Trophoblast cell (in vitro differentiated cells and primary cell): Measurements from ENCODE around the gene LCP2.

Experiments
- DNase-seq, 2 donors: peaks; one replicate each; pipeline ENCODE4 v3.0.0-alpha.2; 2016
- H2AFZ ChIP-seq: 2 replicates; pipeline ENCODE4 v1.6.1; 2013; ENCODE audit warnings: low read length, moderate library complexity, mild to moderate bottlenecking; ENCODE audit not compliant: insufficient read depth, poor library complexity
- H2AK5ac ChIP-seq: 2 replicates; pipeline ENCODE4 v1.6.1; 2013; ENCODE audit warnings: mild to moderate bottlenecking, low read length
- H2BK120ac ChIP-seq: 2 replicates; pipeline ENCODE4 v1.6.1; 2013; ENCODE audit warnings: low read length, mild to moderate bottlenecking, moderate library complexity; ENCODE audit not compliant: insufficient read depth, poor library complexity
- H2BK12ac ChIP-seq: 2 replicates; pipeline ENCODE4 v1.6.1; 2013; ENCODE audit warnings: mild to moderate bottlenecking, low read length, moderate library complexity
- H2BK5ac ChIP-seq: 2 replicates; pipeline ENCODE4 v1.6.1; 2013; ENCODE audit warnings: low read length, low read depth, moderate library complexity, mild to moderate bottlenecking; ENCODE audit not compliant: poor library complexity
- H3K14ac ChIP-seq: 2 replicates; pipeline ENCODE4 v1.6.1; 2013; ENCODE audit warnings: mild to moderate bottlenecking, low read length
- H3K18ac ChIP-seq: 2 replicates; pipeline ENCODE4 v1.6.1; 2013; ENCODE audit warnings: mild to moderate bottlenecking, low read length
- H3K23ac ChIP-seq: 2 replicates; pipeline ENCODE4 v1.6.1; 2013; ENCODE audit warnings: low read length
- H3K27ac ChIP-seq: 2 replicates; pipeline ENCODE4 v1.5.1; 2013; ENCODE audit warnings: low read depth, mild to moderate bottlenecking, inconsistent platforms, low read length, moderate library complexity
- H3K27me3 ChIP-seq: 2 replicates; pipeline ENCODE4 v1.6.1; 2013; ENCODE audit warnings: inconsistent platforms, mild to moderate bottlenecking, low read length, moderate library complexity; ENCODE audit not compliant: insufficient read depth
- H3K36me3 ChIP-seq, 2 experiments: 1 replicate in 1 of 2; 2 replicates in 1 of 2; pipeline ENCODE4 v1.6.1; 2013; ENCODE audit warnings: low read length in 2 of 2, mild to moderate bottlenecking in 2 of 2, moderate library complexity in 1 of 2; ENCODE audit not compliant: insufficient read depth in 2 of 2, control insufficient read depth in 1 of 2
- H3K4ac ChIP-seq: 2 replicates; pipeline ENCODE4 v1.6.1; 2013; ENCODE audit warnings: low read depth, mild to moderate bottlenecking, low read length, moderate library complexity
- H3K4me1 ChIP-seq, 2 experiments: 1 replicate in 1 of 2; 2 replicates in 1 of 2; pipeline ENCODE4 v1.6.1; 2013; ENCODE audit warnings: low read length in 2 of 2, mild to moderate bottlenecking in 2 of 2, moderate library complexity in 1 of 2; ENCODE audit not compliant: insufficient read depth in 2 of 2, control insufficient read depth in 1 of 2
- H3K4me2 ChIP-seq: 2 replicates; pipeline ENCODE4 v1.6.1; 2013; ENCODE audit warnings: inconsistent platforms, mild to moderate bottlenecking, low read length, moderate library complexity
- H3K4me3 ChIP-seq: 2 replicates; pipeline ENCODE4 v1.5.1; 2013; ENCODE audit warnings: mild to moderate bottlenecking, low read depth, low read length, inconsistent platforms
- H3K79me1 ChIP-seq: one replicate; pipeline ENCODE4 v1.6.1; 2013; ENCODE audit warnings: low read length
- H3K79me2 ChIP-seq: 2 replicates; pipeline ENCODE4 v1.6.1; 2013; ENCODE audit warnings: low read length, mild to moderate bottlenecking; ENCODE audit not compliant: control insufficient read depth, insufficient read depth, poor library complexity
- H3K9ac ChIP-seq: 2 replicates; pipeline ENCODE4 v1.6.1; 2013; ENCODE audit warnings: mild to moderate bottlenecking, low read length
- H3K9me3 ChIP-seq: 2 replicates; pipeline ENCODE4 v1.6.1; 2013; ENCODE audit warnings: low read depth, mild to moderate bottlenecking, control low read depth, inconsistent platforms, low read length; ENCODE audit not compliant: insufficient read depth
- H4K12ac ChIP-seq: 2 replicates; pipeline ENCODE4 v1.6.1; 2013; ENCODE audit warnings: low read depth, mild to moderate bottlenecking, low read length, moderate library complexity
- H4K8ac ChIP-seq: 2 replicates; pipeline ENCODE4 v1.6.1; 2013; ENCODE audit warnings: low read depth, mild to moderate bottlenecking, low read length, moderate library complexity
- H4K91ac ChIP-seq: one replicate; pipeline ENCODE4 v1.6.1; 2013; ENCODE audit warnings: low read depth, mild to moderate bottlenecking, low read length, moderate library complexity
- WGBS: extraction: QIAGEN DNeasy Blood & Tissue Kit; methylation state at CpG from one replicate; pipeline ENCODE4 v1.1.7; 2013; ENCODE audit warnings: missing lambda C conversion rate; ENCODE audit not compliant: insufficient read length, insufficient coverage; ENCODE audit errors: extremely low coverage; 5-methylcytosine and 5-hydroxymethylcytosine counted together

Gene LCP2

GRCh38 chr5:170333161-170333910, 35.8 kb upstream of the LCP2 start:
- no peak overlapping the region for H4K8ac ChIP-seq

GRCh38 chr5:170332058-170332457, 34.5 kb upstream of the LCP2 start:
- no peaks in the 10 kb centered on the region for H3K27me3 ChIP-seq
- no peak overlapping the region for H3K14ac ChIP-seq
- no peak overlapping the region for H3K9ac ChIP-seq
- H3K36me3 ChIP-seq = no peaks in the 10 kb centered on the region
- peak overlapping the region; percentile 2 for H4K91ac ChIP-seq
- H3K79me2 ChIP-seq = no peaks in the 10 kb centered on the region
- H3K4me2 ChIP-seq = no peak overlapping the region
- no peak overlapping the region for H3K23ac ChIP-seq
- no peaks in the 10 kb centered on the region for H3K79me1 ChIP-seq
- DNase-seq = no peak
- H2BK120ac ChIP-seq = no peak overlapping the region
- no peak overlapping the region for H3K4me3 ChIP-seq
- no peak overlapping the region for H3K18ac ChIP-seq
- no peak overlapping the region for H4K8ac ChIP-seq
- peaks cover 2% of the 10 kb centered on the region for H3K9me3 ChIP-seq
- no CpG with 5 or more reads among the region's 5 CpGs for WGBS
- no peak overlapping the region for H3K27ac ChIP-seq
- no peak overlapping the region for H2BK5ac ChIP-seq
- peaks cover 0 to 9% of the 10 kb centered on the region in 2 experiments for H3K4me1 ChIP-seq
- H3K4ac ChIP-seq = no peak overlapping the region
- no peak overlapping the region for H2AK5ac ChIP-seq
- H4K12ac ChIP-seq = no peak overlapping the region
- no peak overlapping the region for H2BK12ac ChIP-seq
- H2AFZ ChIP-seq = no peak overlapping the region

More at GRCh38 chr5:170333161-170333910, 35.8 kb upstream of the LCP2 start:
- no peaks in the 10 kb centered on the region for H3K79me1 ChIP-seq
- H3K27ac ChIP-seq = no peak overlapping the region
- DNase-seq = peak; percentile 10 to 17
- H3K4me1 ChIP-seq = peaks cover 0 to 9% of the 10 kb centered on the region in 2 experiments
- H2BK120ac ChIP-seq = no peak overlapping the region
- no peaks in the 10 kb centered on the region for H3K27me3 ChIP-seq
- no peak overlapping the region for H3K14ac ChIP-seq
- H3K4me3 ChIP-seq = no peak overlapping the region
- no peak overlapping the region for H3K18ac ChIP-seq
- H3K9ac ChIP-seq = no peak overlapping the region
- H3K23ac ChIP-seq = no peak overlapping the region
- H2AFZ ChIP-seq = no peak overlapping the region
- no peak overlapping the region for H3K4me2 ChIP-seq
- H2BK5ac ChIP-seq = no peak overlapping the region
- H2AK5ac ChIP-seq = no peak overlapping the region
- peak overlapping the region; percentile 13 for H2BK12ac ChIP-seq
- no CpG with 5 or more reads among the region's 11 CpGs for WGBS
- no peaks in the 10 kb centered on the region for H3K36me3 ChIP-seq
- H4K91ac ChIP-seq = no peak overlapping the region
- no peak overlapping the region for H3K4ac ChIP-seq
- no peaks in the 10 kb centered on the region for H3K79me2 ChIP-seq
- H4K12ac ChIP-seq = no peak overlapping the region
- H3K9me3 ChIP-seq = peaks cover 2% of the 10 kb centered on the region

DNA sequence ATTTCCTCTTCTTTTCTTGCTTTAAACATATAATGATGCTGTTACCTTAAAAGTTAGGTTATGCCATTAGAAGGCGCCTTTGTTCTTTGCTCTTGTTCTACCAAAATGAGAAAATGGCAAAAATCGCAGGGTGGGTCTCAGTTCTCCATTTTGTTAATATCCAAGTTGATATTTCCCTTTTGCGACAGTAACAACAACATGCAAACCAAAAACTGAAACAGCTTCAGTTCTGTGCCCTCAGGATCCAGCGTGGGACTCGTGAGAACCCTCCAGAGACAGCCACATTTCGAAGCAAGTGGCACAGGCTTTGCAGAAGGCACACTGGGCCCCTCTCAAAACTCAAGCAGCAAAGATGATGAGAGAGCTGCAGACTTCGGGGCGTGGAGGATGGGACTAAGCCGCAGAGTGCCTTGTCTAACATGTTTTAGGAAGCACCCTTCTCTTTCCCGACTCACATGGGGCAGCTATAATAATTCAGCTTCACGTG, 33.0 kb upstream of the LCP2 start:
- Histone ChIP-seq H3K36me3 (no peaks in the 10 kb centered on the region), H3K4me1 (peaks cover 0 to 9% of the 10 kb centered on the region in 2 experiments), H3K9me3 (peaks cover 2% of the 10 kb centered on the region), H3K18ac (no peak overlapping the region), H3K9ac (no peak overlapping the region), H3K27ac (no peak overlapping the region), H2BK12ac (no peak overlapping the region), H3K4me2 (no peak overlapping the region), H3K4ac (no peak overlapping the region), H4K12ac (no peak overlapping the region), H3K79me1 (no peaks in the 10 kb centered on the region), H3K79me2 (no peaks in the 10 kb centered on the region), H4K8ac (peak overlapping the region; percentile 6), H4K91ac (peak overlapping the region; percentile 33), H2AK5ac (no peak overlapping the region), H2AFZ (no peak overlapping the region), H3K27me3 (no peaks in the 10 kb centered on the region), H3K14ac (no peak overlapping the region), H3K23ac (no peak overlapping the region), H2BK120ac (no peak overlapping the region), H3K4me3 (no peak overlapping the region), H2BK5ac (no peak overlapping the region)
- no peak for DNase-seq
- no CpG with 5 or more reads among the region's 11 CpGs for WGBS

GRCh38 chr5:170329524-170329923, 31.9 kb upstream of the LCP2 start:
- no peak overlapping the region for H3K18ac ChIP-seq
- no peak overlapping the region for H3K4me2 ChIP-seq
- no peak for DNase-seq
- no peak overlapping the region for H4K8ac ChIP-seq
- H3K79me1 ChIP-seq = no peaks in the 10 kb centered on the region
- H4K91ac ChIP-seq = no peak overlapping the region
- H2BK5ac ChIP-seq = no peak overlapping the region
- no peak overlapping the region for H3K4ac ChIP-seq
- H2BK12ac ChIP-seq = no peak overlapping the region
- H3K14ac ChIP-seq = no peak overlapping the region
- no peak overlapping the region for H3K9ac ChIP-seq
- H2BK120ac ChIP-seq = no peak overlapping the region
- WGBS = 100% methylated on average over 2 of the region's 3 CpGs
- no peak overlapping the region for H2AFZ ChIP-seq
- no peak overlapping the region for H3K27ac ChIP-seq
- H3K27me3 ChIP-seq = no peaks in the 10 kb centered on the region
- no peak overlapping the region for H4K12ac ChIP-seq
- no peaks in the 10 kb centered on the region for H3K36me3 ChIP-seq
- peaks cover 0 to 9% of the 10 kb centered on the region in 2 experiments for H3K4me1 ChIP-seq
- H3K4me3 ChIP-seq = no peak overlapping the region
- H2AK5ac ChIP-seq = no peak overlapping the region
- no peak overlapping the region for H3K23ac ChIP-seq
- H3K9me3 ChIP-seq = peaks cover 2% of the 10 kb centered on the region
- no peaks in the 10 kb centered on the region for H3K79me2 ChIP-seq
